HG03039 (cell line): ENCODE measurements around the gene CHERP.
"Not testable (repeated sequence)": the region's sequence is repeated elsewhere in the genome, so short reads cannot be mapped to it uniquely, and the experiment has no call there.

Source experiments
- ATAC-seq: cut with Tn5 transposase; IDR thresholded peaks from one replicate; pipeline ENCODE4 v1.9.1; 2021; ENCODE audit warnings: mild to moderate bottlenecking, moderate library complexity; ENCODE audit not compliant: unreplicated experiment

Gene CHERP

DNA sequence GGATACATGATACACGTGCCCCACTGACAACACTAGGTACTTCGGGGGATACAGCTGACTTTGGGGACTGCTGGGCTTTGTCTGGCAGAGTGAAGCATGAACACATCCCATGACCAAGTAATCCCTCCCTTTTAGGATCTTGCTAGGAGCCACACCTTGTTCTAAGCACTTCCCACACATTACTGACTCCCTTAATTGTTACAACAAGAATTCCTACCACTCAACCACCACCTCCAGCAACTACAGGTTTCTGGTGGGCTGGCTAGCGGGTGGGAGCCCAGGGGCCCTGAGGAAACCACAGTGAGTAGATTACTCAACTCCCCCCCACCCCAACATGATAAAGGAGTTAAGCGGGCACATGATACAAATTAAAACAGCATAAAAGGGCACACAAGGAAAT, 37.1 kb upstream of the CHERP start:
- ATAC-seq: no peak

DNA sequence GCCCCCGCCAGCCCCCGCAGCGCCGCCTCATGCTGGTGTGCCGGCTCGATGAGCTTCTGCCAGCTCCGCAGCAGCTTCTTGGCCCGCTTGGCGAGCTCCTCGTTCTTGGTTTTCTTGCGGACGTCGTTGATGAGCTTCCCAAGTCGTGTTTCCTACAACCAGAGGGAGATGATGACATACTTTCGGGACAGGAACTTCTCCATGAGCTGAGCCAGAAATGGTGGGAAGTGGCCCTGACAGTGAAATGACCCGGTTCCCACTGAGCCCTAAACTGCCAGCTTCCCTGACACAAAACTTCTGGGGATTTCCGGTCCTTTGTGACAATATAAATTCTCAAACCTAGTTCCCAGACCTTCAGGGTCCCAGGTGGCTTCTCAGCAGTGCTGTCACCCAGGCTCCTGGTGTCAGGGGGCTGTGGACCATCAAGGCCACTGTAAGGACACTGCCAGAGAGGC, 35.3 kb upstream of the CHERP start:
- ATAC-seq: no peak

DNA sequence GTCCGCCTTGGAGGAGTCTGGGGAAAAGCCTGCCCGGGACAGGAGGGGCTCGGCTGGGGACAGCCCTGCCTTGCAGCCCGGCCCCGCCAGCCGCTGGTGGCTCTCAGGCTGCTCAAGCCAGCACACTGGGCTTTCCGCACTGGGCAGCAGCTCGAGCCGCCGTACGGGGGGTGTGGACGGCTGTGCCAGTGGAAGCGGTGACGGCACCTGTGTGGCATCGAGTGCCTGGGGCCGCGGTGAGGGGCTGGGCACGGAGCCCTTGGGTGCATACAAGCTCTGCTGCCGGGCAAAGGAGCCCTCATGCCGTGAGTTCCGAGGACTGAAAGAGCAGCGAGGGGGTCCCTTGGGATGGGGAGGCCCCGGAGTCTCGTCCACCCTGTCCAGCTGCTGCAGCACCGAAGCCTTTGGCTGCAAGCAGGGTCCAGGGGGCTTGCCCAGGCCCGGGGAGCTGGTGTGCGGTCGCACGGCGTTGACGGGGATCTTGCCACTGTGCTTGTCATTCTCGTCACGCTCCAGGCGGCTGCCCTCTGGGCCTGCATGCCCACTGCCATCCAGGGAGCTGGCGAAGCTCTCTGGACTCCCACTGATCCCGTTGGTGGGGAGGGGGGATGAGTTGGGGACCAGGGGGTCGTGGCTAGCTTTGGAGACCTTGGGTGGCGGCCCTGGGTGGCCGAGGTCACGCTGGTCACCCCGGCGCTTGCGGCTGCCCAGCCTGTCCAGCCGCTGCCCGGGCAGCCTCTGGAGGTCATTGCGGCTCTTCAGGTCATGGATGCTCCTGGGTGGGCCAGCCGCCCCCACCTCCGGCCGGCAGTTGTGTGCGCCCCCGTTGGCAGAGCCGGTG, 34.7 kb upstream of the CHERP start:
- no peak for ATAC-seq

DNA sequence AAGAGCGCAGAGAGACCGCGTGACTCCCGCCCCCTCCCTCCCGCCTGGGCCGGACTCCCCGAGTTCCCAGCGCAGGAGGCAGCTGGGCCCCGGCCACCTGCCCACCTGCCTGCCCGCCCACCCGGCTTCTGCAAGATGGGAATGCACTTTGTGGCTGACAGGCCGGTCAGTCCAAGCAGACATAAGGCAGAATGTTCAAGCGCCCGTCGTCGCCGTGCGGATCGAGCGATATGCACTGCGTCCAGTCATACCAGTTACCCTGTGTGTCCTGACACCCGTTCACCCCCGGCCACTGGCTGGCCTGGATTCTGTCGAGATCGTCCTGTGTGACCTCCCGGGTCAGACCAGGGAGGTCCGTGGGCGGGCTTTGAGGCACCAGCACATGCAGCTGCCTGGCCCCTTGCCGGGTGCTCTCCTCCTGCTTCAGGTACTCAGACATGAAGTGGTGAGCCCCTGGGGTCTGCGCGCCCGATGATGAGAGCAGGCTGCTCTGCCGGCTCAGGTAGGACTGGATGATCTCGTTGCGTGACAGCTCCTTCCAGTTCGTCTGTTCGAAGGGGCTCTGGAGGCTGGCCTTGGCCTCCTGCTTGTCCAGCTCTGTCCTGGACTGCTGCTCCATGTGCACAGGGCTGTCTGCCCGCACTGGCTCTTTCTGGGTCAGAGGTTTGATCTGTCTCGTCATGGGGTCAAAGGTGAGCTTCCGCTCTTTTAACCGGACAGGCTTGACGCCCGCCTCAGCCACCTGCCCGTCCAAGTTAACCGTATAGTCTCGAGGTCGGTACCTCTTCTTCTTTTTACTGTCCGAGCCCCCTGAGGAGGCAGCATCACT, 33.8 kb upstream of the CHERP start:
- ATAC-seq: no peak

DNA sequence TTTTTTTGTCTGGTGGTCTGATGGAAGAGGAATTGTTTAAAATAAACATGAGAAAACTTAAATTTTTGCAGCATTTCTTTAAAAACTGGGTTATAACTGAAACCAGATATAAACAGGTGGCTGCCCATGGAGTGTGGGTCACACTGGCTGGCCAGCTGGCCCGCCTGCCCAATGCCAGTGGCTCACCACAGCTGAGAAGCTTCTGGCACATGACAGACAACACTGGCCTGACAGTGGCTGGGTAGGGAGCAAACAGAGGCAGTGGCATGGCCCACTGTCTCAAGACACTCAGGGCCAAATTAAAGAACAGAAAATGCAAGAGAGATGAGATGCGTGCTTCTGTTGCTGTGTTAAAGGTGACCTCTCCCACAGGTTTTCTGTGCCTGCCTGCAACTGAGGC, 33.0 kb upstream of the CHERP start:
- ATAC-seq: no peak

DNA sequence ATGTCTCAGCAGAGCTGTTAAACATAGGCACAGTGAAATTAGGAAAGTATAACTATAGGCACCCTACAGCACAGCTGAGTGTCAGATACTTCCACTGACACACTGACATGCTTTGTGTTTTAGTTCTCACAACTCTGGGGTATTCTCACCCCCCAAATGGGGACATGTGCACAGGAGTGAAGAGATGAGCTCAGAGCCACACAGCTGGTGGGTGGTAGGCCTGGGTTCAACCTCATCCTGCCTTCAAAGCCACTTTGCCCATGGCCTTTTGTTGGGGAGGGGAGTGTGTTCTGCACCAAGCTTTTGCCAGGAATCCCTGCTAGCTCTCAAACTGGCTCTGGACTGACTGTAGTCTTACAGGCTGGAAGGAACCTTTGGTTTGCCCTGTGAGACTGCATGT, 31.7 kb upstream of the CHERP start:
- ATAC-seq: no peak

DNA sequence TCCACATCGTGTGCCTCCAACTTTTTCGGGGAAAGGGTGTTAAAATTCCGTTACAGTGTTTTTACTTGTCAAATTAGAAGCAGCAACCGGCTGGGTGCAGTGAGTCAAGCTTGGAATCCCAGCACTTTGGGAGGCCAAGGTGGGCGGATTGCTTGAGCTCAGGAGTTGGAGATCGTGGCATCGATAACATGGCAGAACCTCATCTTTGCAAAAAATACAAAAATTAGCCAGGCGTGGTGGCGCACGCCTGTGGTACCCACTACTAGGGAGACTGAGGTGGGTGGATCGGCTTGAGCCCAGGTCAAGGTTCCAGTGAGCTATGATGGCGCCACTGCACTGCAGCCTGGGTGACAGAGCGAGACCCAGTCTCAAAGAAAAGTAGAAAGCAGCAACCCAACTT, 31.1 kb upstream of the CHERP start:
- ATAC-seq: no peak

DNA sequence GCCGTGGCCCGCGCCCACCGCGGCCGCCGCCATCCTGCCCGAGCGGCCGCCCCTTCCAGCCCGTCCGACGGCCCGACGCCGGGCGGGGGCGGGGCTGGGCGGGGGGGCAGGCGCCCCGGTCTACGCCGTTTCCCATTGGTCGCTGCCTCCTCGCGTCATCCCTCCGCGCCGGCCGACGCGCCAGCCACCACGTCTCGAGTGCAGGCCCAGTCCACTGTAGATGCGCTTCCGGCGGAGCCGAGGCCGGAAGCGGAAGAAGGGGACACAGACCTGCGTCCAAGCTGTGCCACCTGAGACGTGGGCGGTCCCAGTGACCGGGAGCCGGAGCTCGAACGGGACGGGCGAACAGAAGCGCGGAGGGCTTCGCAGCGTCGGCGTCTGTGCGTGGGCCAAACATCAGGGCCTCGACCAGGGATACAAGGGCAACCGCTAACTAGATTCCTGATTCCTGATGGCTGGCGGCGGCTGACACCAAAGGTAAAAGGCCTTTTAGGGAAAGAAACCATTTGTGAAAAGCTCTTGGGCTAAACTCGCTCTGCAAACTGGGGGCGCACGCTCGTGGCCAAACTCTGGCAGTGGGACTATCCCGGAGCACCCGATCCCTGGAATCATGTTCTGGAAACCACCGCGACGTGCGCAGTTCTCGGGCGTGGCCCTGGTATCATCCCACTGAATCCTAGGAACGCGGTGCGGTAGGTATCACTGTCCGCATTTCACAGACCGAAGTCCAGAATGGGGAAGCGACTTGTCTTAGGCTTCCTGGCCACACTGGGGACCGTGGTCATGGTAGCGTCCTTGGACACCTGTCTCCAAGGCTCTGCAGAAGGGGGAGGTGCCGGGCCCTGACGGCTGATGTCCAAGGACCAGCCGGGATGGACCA, 30.3 kb upstream of the CHERP start, which contains the start of gene SLC35E1:
Gene SLC35E1 (minus strand): TSS at position 84 of the 880 bp plus-strand sequence. CDS start 51 bp downstream, at position 33.
- peak; percentile 80 for ATAC-seq

DNA sequence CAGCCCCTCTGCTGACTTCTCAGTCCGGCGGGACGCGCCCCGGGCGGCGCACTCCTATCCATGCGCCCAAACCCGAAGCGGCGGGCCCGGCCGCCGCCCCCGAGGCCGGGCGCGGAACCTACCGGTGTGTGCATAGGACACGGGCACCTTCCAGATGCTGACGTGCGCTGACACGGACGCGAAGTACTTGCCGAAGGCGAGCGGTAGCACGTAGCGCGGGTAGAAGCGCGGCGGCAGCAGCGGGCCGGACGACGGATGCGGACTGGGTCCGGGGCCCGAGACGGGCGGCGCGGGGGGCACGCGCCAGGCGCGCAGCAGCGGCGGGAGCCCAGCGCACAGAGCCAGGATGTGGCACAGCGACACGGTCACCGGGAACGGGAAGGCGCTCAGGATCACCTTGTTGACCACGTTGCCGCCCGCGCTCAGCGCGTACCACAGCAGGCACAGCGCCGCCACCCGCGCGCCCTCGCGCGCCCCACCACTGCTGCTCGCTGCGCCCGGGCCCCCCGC, 29.6 kb upstream of the CHERP start:
- peak; percentile 28 for ATAC-seq

DNA sequence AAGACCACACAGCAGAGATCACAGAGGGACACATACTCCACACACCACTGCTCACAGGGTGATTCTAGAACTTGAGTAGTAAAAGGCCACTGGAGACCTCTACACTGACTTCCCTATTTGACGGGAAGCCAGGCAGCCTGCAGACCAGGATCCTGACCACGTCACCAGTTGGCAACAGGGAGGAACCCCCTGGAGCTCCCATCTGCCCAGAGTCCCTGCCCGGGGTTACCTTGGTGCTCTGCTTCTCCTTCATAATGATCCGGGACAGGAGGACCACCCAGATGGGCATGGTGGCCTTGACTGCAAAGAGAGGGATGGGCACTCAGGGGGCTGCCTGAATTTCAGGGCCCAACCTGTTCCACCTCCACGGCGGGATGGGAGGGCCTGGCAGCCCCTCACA, 29.0 kb upstream of the CHERP start:
- no peak for ATAC-seq

DNA sequence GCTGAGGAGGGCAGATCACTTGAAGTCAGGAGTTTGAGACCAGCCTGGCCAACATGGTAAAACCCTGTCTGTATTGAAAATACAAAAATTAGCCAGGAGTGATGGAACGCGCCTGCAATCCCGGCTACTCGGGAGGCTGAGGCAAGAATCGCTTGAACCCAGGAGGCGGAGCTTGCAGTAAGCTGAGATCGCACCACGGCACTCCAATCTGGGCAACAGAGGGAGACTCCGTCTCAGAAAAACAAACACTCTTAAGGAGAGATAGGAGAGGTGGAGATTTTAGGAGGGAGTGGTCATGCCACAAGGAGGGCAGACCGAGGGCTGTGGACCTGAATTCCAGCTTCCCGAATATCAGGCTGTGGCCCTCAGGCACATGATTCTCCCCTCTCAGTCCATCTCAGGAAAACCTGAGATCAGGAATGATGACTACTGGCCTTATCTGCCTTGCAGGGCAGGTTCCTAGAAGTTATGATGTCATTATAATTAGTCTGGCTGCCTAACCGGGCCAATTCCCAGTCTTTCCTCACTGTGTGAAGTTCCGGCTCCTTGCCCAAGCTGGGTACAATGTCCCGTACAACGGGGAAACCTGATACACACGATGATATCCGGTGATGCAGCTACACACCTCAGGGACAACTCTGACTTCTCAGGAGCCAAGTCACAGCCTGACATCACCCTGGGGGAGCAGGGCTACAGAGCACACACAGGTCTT, 27.5 kb upstream of the CHERP start:
- no peak for ATAC-seq

DNA sequence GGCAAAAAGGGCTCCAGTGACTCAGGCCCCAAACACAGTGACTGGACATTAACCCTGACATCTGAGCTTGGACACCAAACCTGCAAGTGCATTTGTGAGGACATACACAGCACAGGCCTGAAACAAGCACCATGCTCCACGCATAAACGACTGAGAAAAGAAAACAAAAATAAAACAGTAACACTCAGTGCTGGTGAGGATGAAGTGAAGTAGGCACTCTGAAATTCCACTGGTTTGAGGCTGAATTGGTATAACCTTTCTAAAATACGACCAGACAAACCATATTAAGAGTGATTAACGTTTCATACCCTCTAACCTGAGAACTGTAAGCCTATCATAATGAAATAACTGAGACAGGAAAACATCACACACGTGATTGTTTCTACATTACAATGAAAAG, 24.5 kb upstream of the CHERP start:
- ATAC-seq: no peak

DNA sequence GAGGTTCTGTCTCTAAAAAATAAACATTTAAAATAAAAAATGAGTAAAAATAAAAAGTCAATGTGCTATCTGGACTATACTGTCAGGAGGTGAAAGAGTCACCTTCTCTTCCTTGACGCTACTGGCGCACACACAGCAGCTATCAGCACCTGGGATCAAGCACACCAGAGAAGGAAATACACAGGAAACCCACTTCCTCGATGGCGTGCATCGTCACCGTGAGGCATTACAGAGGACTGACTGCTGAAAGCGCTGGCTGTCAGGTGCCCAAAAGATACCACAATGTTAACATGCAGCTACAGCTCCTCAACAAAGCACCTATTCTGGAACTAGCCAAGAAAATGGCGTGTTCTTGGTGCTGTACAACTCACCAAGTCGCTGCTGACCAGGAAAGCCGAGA, 23.9 kb upstream of the CHERP start:
- ATAC-seq: no peak

DNA sequence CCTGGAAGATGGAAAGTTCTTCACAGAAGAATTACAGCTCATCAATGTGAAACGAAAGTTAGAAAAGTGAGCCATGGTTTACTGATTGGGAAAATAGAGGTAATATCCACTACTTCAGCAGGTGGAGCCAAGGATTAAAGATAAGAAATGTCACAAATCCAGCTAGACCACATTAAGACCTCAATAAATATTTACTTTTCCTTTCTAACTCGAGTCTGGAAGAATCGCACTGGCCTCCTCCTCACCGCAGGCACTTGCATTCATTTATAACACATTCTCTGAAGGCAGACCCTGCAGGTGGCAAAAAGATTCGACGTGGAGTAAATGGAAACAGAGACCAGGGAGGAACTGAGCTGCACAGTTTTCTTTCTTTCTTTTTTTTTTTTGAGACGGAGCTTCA, 22.6 kb upstream of the CHERP start:
- no peak for ATAC-seq

DNA sequence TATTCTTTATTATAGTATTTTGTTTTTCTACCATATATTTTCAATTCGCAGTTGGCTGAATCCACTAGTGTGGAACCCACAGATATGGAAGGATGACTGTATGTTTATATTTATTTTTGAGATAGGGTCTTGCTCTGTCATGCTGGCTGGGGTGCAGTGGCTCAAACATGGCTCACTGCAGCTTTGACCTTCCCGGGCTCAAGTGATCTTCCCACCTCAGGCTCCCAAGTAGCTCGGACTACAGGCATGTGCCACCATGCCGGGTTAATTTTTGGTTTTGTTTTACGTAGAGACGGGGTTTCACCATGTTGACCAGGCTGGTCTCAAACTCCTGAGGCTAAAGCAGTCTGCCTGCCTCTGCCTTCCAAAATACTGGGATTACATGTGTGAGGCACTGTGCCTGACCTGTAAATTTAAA, 20.4 kb upstream of the CHERP start:
- ATAC-seq: no peak

DNA sequence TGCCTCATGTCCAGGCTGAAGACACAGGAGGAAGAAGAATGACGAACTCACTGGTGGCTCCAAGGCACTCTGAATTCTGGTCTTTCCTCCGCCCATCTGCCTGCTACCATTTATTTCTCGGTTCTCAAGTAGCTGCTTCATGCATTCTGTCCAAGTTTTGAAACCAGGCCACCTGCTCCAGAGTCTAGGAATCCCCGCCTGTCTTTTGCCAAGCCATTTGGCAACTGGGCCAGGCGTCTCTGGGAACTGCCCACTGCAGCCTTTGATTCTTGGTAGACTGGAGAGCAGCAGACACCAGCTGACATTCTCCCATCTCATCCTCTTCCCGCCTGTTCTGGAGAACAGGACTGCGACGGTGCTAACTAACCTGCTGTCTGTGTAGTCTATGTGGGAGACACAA, 19.1 kb upstream of the CHERP start:
- ATAC-seq: no peak

DNA sequence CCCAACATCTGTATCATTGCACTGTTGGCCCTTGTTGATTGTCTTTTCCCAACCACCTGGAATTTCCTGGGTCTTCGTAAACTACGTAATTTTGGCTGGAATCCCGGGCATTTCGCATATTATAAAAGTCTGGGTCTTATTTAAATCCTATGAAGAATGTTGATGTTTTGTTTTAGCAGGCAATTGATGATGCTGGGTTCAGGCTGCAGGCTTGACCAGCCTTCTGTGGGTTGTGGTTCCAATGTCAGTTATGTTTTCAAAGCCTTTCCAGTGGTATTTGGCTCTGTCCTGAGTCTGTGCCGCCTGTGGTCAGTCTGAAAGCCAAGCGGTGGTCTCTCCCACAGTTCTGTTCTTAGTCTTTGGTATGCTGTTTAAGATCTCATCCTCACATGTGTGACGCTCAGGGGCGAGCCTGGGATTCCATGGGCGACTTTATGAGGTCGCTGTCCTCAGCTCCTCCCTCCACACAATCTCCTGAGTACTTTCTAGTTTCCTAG, 17.6 kb upstream of the CHERP start:
- ATAC-seq: no peak

DNA sequence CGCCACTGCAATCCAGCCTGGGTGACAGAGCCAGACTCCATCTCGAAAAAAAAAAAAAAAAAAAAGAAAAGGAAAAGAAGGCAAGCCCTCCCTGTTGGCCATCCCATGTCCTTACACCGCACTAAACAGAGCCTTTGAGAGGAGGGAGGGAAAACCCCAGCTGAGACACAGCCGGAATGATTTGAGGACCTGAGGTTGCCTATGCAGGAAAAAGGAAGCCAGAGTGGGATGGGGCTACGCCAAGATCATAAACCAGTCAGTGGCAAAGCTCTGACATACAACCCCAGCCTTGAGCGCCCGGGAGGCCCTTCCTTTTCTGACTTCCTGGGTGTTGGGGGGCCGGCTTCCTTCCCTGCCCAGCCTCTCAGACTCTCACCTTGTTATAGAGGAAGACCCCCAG, 12.5 kb upstream of the CHERP start:
- no peak for ATAC-seq

DNA sequence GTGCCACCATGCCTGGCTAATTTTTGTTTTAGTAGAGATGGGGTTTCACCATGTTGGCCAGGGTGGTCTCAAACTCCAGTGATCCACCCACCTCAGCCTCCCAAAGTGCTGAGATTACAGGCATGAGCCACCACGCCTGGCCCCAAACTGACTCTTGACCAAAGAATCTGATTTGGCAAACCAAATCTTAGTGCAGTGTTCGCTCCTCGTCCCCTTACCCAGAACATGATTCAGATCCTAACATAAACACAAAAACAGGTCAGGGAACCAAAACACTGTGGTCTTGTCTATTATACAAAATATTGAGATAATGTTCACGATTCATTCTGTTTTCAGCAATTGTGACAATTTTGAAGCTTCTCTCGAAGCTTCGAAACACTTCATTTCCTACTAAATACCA, 9.7 kb upstream of the CHERP start:
- not testable (repeated sequence) for ATAC-seq

DNA sequence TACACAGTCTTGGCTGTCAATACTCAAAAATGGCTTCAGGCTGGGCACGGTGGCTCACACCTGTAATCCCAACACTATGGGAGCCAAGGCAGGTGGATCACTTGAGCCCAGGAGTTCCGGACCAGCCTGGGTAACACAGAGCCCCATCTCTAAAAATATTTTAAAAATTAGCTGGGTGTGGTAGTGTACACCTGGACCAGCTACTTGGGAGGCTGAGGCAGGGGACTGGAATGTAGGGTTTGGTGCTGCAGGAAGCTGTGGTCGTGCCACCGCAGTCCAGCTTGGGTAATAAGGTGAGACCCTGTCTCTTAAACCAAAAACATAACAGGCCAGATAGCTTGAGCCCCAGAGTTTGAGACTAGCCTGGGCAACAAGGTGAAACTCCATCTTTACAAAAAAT, 6.7 kb upstream of the CHERP start:
- no peak for ATAC-seq
